Activated B cell treated with CpG ODN at 0.5 μM for 24 hours (primary cell): ENCODE measurements around the gene KISS1R. TPM values are rescaled to one million over a fixed set of nuclear protein-coding genes. Genes with fewer than 3 reads are reported as not detected.
A peak's percentile ranks its signal among the peaks of the same experiment; 100 is the strongest.

ENCODE experiments used
- ATAC-seq: fragments of 200-7000 bp; cut with Tn5 transposase; one replicate; pipeline ENCODE4 v1.10.0; 2021; ENCODE audit warnings: low read depth, mild to moderate bottlenecking, moderate library complexity
- CTCF ChIA-PET: fragments of 350-600 bp; sonication (Branson Sonifier 250); formaldehyde crosslinking; loops from one replicate; lab custom pipeline; 2021; ENCODE audit warnings: antibody characterized with exemption; lab: Charles Lee
- POLR2A ChIA-PET: fragments of 350-600 bp; sonication (Branson Sonifier 250); formaldehyde crosslinking; loops from one replicate; lab custom pipeline; 2021; ENCODE audit warnings: antibody characterized with exemption; lab: Charles Lee
- DNase-seq: peaks from one replicate; pipeline ENCODE4 v3.0.0; 2022
- H3K27ac Mint-ChIP-seq: one replicate; pipeline ENCODE4 v1.8.0; 2020; ENCODE audit warnings: mixed read lengths
- H3K27me3 Mint-ChIP-seq: one replicate; pipeline ENCODE4 v1.8.0; 2021; ENCODE audit warnings: mixed read lengths
- H3K36me3 Mint-ChIP-seq: one replicate; pipeline ENCODE4 v1.8.0; 2021; ENCODE audit warnings: low read depth, mixed read lengths
- H3K4me1 Mint-ChIP-seq: one replicate; pipeline ENCODE4 v1.8.0; 2021; ENCODE audit warnings: mixed read lengths
- H3K4me3 Mint-ChIP-seq: one replicate; pipeline ENCODE4 v1.8.0; 2020; ENCODE audit warnings: mild to moderate bottlenecking, mixed read lengths
- H3K9me3 Mint-ChIP-seq: one replicate; pipeline ENCODE4 v1.8.0; 2020; ENCODE audit warnings: mixed read lengths
- intact Hi-C: fragments of 100-400 bp; cut with micrococcal nuclease; formaldehyde crosslinking; loops from one replicate; pipeline ENCODE4 v1.15.1; 2024
- total RNA-seq: library from RNA; stranded (reverse); gene quantifications from 2 replicates; pipeline ENCODE4 v1.2.3, GENCODE V29; 2022
- TF ChIP-seq, protein P1 (sequence below): fragments of 200-600 bp; IDR thresholded peaks from one replicate; pipeline ENCODE4 v1.8.0; 2022; ENCODE audit warnings: antibody characterized with exemption, mild to moderate bottlenecking

KISS1R gene
- total RNA-seq, 1 donor from 2014 or later: 0.49 TPM

DNA sequence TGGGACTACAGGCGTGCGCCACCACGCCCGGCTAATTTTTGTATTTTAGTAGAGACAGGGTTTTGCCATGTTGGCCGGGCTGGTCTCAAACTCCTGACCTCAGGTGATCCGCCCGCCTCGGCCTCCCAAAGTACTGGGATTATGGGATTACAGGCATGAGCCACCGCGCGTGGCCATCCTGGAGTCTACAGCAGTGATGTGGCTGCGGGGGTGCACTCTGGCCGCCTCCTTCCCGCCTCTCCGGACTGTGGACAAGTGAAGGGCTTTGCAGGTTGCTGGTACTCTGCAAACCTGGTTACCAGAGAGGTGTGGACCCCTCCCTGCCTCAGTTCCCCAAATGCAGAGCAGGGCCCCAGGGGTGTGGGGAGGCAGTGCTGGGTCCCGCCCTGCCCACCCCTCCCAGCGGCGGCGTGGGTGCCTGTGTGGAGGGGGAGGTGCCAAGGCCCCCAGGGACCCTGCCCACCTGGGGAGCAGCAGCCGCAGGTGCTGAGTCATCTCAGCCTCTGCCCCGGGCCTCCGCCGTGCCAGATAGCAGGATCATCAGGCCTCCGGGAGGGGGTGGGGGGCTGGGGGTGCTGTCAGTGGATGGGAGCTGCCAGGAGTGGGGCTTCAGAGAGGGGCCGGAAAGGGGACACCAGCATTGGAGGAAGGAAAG, 31.8 kb downstream of the KISS1R start:
- no peaks in the 10 kb centered on the region for H3K27me3 Mint-ChIP-seq
- no peaks in the 10 kb centered on the region for H3K9me3 Mint-ChIP-seq
- H3K36me3 Mint-ChIP-seq: peaks cover 3% of the 10 kb centered on the region
- H3K27ac Mint-ChIP-seq: peak overlapping the region; percentile 80
- CTCF ChIA-PET: no interaction called here
- peak; percentile 48 for DNase-seq
- intact Hi-C loops: loop anchor here (5.0 kb wide), 1 partner anchor 183 kb away; no protein-coding TSS in a partner anchor
- H3K4me3 Mint-ChIP-seq: peak overlapping the region; percentile 38
- peaks cover 69% of the 10 kb centered on the region for H3K4me1 Mint-ChIP-seq
- TF ChIP-seq, protein P1, sequence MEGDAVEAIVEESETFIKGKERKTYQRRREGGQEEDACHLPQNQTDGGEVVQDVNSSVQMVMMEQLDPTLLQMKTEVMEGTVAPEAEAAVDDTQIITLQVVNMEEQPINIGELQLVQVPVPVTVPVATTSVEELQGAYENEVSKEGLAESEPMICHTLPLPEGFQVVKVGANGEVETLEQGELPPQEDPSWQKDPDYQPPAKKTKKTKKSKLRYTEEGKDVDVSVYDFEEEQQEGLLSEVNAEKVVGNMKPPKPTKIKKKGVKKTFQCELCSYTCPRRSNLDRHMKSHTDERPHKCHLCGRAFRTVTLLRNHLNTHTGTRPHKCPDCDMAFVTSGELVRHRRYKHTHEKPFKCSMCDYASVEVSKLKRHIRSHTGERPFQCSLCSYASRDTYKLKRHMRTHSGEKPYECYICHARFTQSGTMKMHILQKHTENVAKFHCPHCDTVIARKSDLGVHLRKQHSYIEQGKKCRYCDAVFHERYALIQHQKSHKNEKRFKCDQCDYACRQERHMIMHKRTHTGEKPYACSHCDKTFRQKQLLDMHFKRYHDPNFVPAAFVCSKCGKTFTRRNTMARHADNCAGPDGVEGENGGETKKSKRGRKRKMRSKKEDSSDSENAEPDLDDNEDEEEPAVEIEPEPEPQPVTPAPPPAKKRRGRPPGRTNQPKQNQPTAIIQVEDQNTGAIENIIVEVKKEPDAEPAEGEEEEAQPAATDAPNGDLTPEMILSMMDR: no peak
- peak; percentile 18 for ATAC-seq
- POLR2A ChIA-PET: interaction anchor here (0.7 to 3.3 kb wide), 10 partner anchors 10 to 128 kb away, joined by 3 to 45 read pairs (median 8); partner anchors contain the start of gene WDR18

DNA sequence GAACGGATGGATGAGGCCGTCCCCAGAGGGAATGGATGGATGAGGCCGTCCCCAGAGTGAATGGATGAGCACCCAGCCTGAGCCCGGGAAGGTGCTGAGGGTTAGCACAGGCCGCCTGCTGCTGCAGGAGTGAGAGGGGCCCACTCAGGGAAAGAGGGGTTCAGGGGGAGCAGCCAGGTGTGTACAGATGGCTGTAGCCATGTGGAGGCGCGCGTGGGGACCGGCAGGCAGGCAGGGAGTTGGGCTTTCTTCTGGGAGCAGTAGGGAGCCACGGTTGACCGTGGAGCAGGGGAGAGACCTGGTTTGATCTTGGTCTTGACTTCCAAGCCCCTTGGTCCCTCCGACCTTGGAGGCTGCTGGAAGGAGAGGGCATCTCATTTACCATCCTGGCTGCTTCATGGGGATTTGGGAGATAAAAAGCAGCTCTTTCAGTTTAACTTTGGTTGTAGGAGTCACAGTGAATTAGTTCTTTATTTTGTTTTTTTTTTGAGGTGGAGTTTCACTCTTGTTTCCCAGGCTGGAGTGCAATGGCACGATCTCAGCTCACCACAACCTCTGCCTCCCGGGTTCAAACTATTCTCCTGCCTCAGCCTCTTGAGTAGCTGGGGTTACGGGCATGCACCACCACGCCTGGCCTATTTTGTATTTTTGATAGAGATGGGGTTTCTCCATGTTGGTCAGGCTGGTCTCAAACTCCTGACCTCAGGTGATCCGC, 33.4 kb downstream of the KISS1R start:
- DNase-seq (no peak), ATAC-seq (no peak)
- H3K4me1 Mint-ChIP-seq: peaks cover 74% of the 10 kb centered on the region
- TF ChIP-seq, protein P1: no peak
- H3K36me3 Mint-ChIP-seq: peaks cover 3% of the 10 kb centered on the region
- ChIA-PET POLR2A (interaction anchor here (0.7 to 2.6 kb wide), 3 partner anchors 11 to 22 kb away, joined by 3 to 9 read pairs (median 3); no protein-coding TSS in a partner anchor), CTCF (no interaction called here)
- no peaks in the 10 kb centered on the region for H3K27me3 Mint-ChIP-seq
- peak overlapping the region; percentile 73 for H3K27ac Mint-ChIP-seq
- intact Hi-C loops: no loop called here
- peak overlapping the region; percentile 57 for H3K4me3 Mint-ChIP-seq
- H3K9me3 Mint-ChIP-seq: no peaks in the 10 kb centered on the region

DNA sequence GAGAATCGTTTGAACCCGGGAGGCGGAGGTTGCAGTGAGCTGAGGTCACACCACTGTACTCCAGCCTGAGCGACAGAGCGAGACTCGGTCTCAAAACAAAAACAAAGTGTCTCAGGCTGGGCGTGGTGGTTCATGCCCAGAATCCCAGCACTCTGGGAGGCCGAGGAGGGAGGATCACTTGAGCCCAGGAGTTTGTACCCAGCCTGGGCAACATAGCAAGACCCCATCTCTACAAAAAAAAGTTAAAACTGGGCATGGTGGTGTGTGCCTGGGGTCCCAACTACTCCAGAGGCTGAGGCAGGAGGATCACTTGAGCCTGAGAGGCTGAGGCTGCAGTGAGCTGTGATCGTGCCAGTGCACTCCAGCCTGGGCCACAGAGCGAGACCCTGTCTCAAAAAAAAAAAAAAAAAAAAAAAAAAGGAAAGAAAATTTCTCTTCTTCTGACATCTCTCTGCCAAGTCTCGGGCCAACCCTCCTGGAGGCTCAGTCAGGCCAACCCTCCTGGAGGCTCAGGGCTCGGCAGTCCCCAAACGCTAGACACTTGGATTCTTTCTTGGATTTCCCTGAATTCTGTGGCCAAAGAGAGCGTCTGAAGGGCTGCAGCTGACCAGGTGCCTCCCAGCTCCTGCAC, 35.0 kb downstream of the KISS1R start:
- Mint-ChIP-seq H3K27me3 (no peaks in the 10 kb centered on the region), H3K36me3 (peaks cover 3% of the 10 kb centered on the region), H3K4me1 (peaks cover 68% of the 10 kb centered on the region), H3K27ac (peak overlapping the region; percentile 61), H3K9me3 (no peaks in the 10 kb centered on the region), H3K4me3 (peak overlapping the region; percentile 59)
- DNase-seq (no peak), ATAC-seq (no peak)
- TF ChIP-seq, protein P1: no peak
- intact Hi-C loops: no loop called here
- ChIA-PET POLR2A (interaction anchor here (2.6 kb wide), 1 partner anchor 12 kb away, joined by 9 read pairs; no protein-coding TSS in a partner anchor), CTCF (interaction anchor here (1.6 kb wide), 1 partner anchor 29 kb away, joined by 4 read pairs; no protein-coding TSS in a partner anchor)

DNA sequence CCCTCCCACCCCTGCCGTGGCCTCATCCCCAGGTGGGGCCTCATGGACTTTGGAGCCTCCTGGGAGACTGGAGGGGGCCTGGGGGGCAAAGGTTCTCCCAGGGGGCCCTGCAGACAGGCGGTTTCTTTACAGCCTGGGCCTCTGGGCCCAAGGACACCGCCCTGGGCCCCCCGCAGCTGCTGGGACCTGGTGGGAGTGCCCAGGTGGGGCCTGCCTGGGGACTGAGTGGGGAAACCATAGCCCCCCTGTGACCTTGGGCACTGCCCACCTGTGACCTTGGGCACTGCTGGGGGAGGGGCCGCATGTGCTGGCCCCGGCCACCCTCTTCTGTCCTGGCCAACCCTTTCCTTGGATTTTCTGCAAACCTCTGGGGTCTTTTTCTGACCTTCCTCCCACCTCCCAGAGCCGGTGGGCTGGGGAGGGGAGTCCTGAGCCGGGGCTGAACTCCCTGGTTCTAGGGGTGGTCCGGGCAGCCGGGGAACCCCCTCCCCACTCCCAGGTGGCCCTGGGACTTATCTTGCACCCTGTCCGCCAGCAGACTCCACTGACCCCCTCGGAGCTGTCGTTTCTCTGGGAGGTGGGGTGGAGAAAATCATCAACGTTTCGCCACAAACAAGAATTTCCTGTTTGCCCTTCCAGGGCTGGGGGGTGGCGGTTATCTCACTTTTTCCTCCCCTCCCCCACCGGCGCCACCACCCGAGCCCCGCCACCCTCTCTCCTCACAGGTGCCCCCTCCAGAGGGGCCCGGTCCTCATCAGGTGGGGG, 35.7 kb downstream of the KISS1R start:
- Mint-ChIP-seq H3K9me3 (no peaks in the 10 kb centered on the region), H3K27me3 (no peaks in the 10 kb centered on the region), H3K4me3 (peak overlapping the region; percentile 60), H3K27ac (no peak overlapping the region), H3K4me1 (peaks cover 61% of the 10 kb centered on the region), H3K36me3 (no peaks in the 10 kb centered on the region)
- intact Hi-C loops: no loop called here
- ChIA-PET CTCF (interaction anchor here (1.6 kb wide), 1 partner anchor 29 kb away, joined by 4 read pairs; no protein-coding TSS in a partner anchor), POLR2A (interaction anchor here (0.5 to 2.6 kb wide), 2 partner anchors 13 to 124 kb away, joined by 5 to 9 read pairs; no protein-coding TSS in a partner anchor)
- ATAC-seq (no peak), DNase-seq (no peak)
- TF ChIP-seq, protein P1: no peak
